Keratinocyte (primary cell): ENCODE results near the gene PRR36.

Source experiments
- EZH2 ChIP-seq: IDR thresholded peaks from one replicate; pipeline ENCODE4 v1.6.1; 2012; ENCODE audit warnings: inconsistent platforms, mild to moderate bottlenecking, low read length, moderate library complexity
- TF ChIP-seq, protein P1 (sequence below), 3 experiments: IDR thresholded peaks in 1 of 3; conservative IDR thresholded peaks in 1 of 3; optimal IDR thresholded peaks in 1 of 3; 2 replicates in 2 of 3; 3 replicates in 1 of 3; pipeline versions ENCODE3 to v1.5.1; 2011; ENCODE audit warnings: low read length in 3 of 3, mild to moderate bottlenecking in 3 of 3, moderate library complexity in 2 of 3, control low read depth in 1 of 3, inconsistent platforms in 1 of 3; ENCODE audit not compliant: insufficient read depth in 2 of 3; ENCODE audit errors: extremely low read depth in 1 of 3

DNA sequence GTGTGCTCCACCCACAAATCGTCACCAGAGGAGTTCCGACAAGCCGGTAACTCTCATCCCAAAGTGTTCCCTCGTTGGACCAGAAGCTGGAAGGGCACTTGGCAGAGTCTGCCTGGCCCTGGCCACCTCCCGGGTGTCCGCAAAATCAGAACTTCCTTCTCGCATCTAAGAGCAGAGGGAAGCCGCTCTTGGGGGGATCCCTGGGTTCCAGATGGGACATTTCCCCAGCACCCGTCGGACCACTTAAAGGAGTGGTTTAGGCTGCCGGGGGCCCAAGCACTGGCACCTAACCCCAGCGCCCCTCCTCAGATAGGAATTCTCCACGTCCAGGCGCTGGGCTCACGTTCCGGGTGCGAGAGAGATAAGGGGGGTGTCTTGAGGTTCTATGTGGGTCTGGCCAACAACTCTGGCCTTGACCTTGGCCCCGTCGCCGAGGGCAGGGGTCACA lies 28.6 kb upstream of the PRR36 start:
- TF ChIP-seq, protein P1, sequence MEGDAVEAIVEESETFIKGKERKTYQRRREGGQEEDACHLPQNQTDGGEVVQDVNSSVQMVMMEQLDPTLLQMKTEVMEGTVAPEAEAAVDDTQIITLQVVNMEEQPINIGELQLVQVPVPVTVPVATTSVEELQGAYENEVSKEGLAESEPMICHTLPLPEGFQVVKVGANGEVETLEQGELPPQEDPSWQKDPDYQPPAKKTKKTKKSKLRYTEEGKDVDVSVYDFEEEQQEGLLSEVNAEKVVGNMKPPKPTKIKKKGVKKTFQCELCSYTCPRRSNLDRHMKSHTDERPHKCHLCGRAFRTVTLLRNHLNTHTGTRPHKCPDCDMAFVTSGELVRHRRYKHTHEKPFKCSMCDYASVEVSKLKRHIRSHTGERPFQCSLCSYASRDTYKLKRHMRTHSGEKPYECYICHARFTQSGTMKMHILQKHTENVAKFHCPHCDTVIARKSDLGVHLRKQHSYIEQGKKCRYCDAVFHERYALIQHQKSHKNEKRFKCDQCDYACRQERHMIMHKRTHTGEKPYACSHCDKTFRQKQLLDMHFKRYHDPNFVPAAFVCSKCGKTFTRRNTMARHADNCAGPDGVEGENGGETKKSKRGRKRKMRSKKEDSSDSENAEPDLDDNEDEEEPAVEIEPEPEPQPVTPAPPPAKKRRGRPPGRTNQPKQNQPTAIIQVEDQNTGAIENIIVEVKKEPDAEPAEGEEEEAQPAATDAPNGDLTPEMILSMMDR (optimal IDR thresholded peaks at IDR 0.05 in 1 of 3, IDR thresholded peaks at IDR 0.05 in 1 of 3, conservative IDR thresholded peaks at IDR 0.05 in 1 of 3; ENCODE audit: extremely low read depth in 1 of 3, insufficient read depth in 2 of 3, low read length in 3 of 3): no peak
- no peak for TF ChIP-seq EZH2
